Lung (tissue), 12 donors: ENCODE results near the gene DDX10. TPM values are rescaled to one million over a fixed set of nuclear protein-coding genes. Genes with fewer than 3 reads are reported as not detected.

ENCODE experiments used
- ATAC-seq: fragments of 200-7000 bp; cut with Tn5 transposase; one replicate; pipeline ENCODE4 v1.9.1; 2020; ENCODE audit warnings: moderate number of reproducible peaks; ENCODE audit not compliant: insufficient read depth, low FRiP score
- DNase-seq, 3 donors: peaks; one replicate each; pipeline ENCODE4 v3.0.0-alpha.2; 2013 to 2017
- H3K27ac ChIP-seq, 2 donors: one replicate each; pipeline ENCODE4 v1.5.1; 2013; ENCODE audit warnings: mild to moderate bottlenecking in 2 of 2, moderate library complexity in 2 of 2, control low read depth in 1 of 2, inconsistent platforms in 1 of 2, low read depth in 1 of 2, low read length in 1 of 2
- H3K27me3 ChIP-seq, 3 donors: one replicate each; pipeline ENCODE4 v1.5.1; 2013; ENCODE audit warnings: low read length in 2 of 3; ENCODE audit not compliant: control insufficient read depth in 3 of 3, insufficient read depth in 3 of 3
- H3K36me3 ChIP-seq, 4 donors: one replicate each; pipeline ENCODE4 v1.5.1; 2013; ENCODE audit warnings: low read length in 4 of 4, mild to moderate bottlenecking in 1 of 4, moderate library complexity in 1 of 4; ENCODE audit not compliant: control insufficient read depth in 4 of 4, insufficient read depth in 4 of 4
- H3K4me1 ChIP-seq, 5 donors: one replicate each; pipeline ENCODE4 v1.5.1; 2013; ENCODE audit warnings: low read length in 5 of 5, mild to moderate bottlenecking in 2 of 5, moderate library complexity in 1 of 5; ENCODE audit not compliant: control insufficient read depth in 5 of 5, insufficient read depth in 5 of 5
- H3K4me3 ChIP-seq: one replicate; pipeline ENCODE4 v1.5.1; 2013; ENCODE audit warnings: mild to moderate bottlenecking, control low read depth, moderate library complexity
- H3K9ac ChIP-seq, 2 donors: one replicate each; pipeline ENCODE4 v1.5.1; 2013; ENCODE audit warnings: low read length in 2 of 2, control low read depth in 1 of 2; ENCODE audit not compliant: insufficient read depth in 1 of 2
- H3K9me3 ChIP-seq, 4 donors: one replicate each; pipeline ENCODE4 v1.5.1; 2013; ENCODE audit warnings: low read length in 3 of 4, mild to moderate bottlenecking in 1 of 4, moderate library complexity in 1 of 4; ENCODE audit not compliant: control insufficient read depth in 4 of 4, insufficient read depth in 3 of 4
- CTCF ChIP-seq: IDR thresholded peaks from 2 replicates; pipeline ENCODE4 v1.5.1; 2012; ENCODE audit warnings: mild to moderate bottlenecking; ENCODE audit errors: control extremely low read depth, extremely low read depth
- WGBS, 2 donors: extraction: QIAGEN DNeasy Blood & Tissue Kit; methylation state at CpG; one replicate each; pipeline ENCODE4 v1.1.7; 2013; 5-methylcytosine and 5-hydroxymethylcytosine counted together
- polyA plus RNA-seq, 2 donors: library from polyadenylated mRNA; stranded (reverse); fragments of 200-250 nt; gene quantifications; one replicate each; pipeline ENCODE4 v1.2.1, GENCODE V29; 2013
- total RNA-seq, 2 donors: library from RNA; depleted of rRNA in 1 of 2; stranded (reverse); fragments of >200 nt in 1 of 2; gene quantifications; one replicate each; pipeline ENCODE4 v1.2.1, GENCODE V29; 2014 to 2021
- donor health status: control.
- donor health status: control.
- donor health status: Bipolar disorder and iron deficiency.
- donor health status: healthy.
- donor health status: DM: yes; HTN: yes; CAD: no.

DDX10 gene
- total and polyA plus RNA-seq, 4 donors, result 13.9 to 30.5 (median 18.8) TPM

- Histone ChIP-seq H3K9ac (no peak overlapping the region), H3K9me3 (peaks cover 0 to 3% (median under 1%) of the 10 kb centered on the region in 4 donors), H3K27me3 (no peaks in the 10 kb centered on the region), H3K36me3 (peaks cover 4 to 16% (median 9%) of the 10 kb centered on the region in 4 donors), H3K4me1 (no peaks in the 10 kb centered on the region), H3K27ac (no peak overlapping the region), H3K4me3 (no peak overlapping the region)
- ATAC-seq, result no peak
- TF ChIP-seq CTCF, result no peak
- 91% methylated on average over 2 of the region's 2 CpGs for WGBS, 2 donors
- no peak for DNase-seq
These were observed 50.4 kb downstream of the DDX10 start for GRCh38 chr11:108715239-108715638.

- ATAC-seq, result no peak
- no peak for DNase-seq
- peaks cover 5 to 21% (median 7%) of the 10 kb centered on the region in 4 donors for H3K36me3 ChIP-seq
- H3K27ac ChIP-seq, result no peak overlapping the region
- H3K4me3 ChIP-seq, result no peak overlapping the region
- H3K9ac ChIP-seq, result no peak overlapping the region
- no peaks in the 10 kb centered on the region for H3K4me1 ChIP-seq
- no peak for TF ChIP-seq CTCF
- no peaks in the 10 kb centered on the region for H3K27me3 ChIP-seq
- no peaks in the 10 kb centered on the region for H3K9me3 ChIP-seq
- 84 to 88% methylated on average over 2 of the region's 2 CpGs for WGBS, 2 donors
These were observed 53.6 kb downstream of the DDX10 start for GRCh38 chr11:108718466-108718865.

GRCh38 chr11:108724974-108725689 is 60.3 kb downstream of the DDX10 start:
- Histone ChIP-seq H3K9ac (no peak overlapping the region), H3K36me3 (peaks cover 0 to 10% (median 7%) of the 10 kb centered on the region in 4 donors), H3K4me3 (no peak overlapping the region), H3K9me3 (no peaks in the 10 kb centered on the region), H3K4me1 (peaks cover 0 to 7% (median 0%) of the 10 kb centered on the region in 5 donors), H3K27me3 (no peaks in the 10 kb centered on the region), H3K27ac (no peak overlapping the region)
- no peak for DNase-seq
- ATAC-seq, result no peak
- no peak for TF ChIP-seq CTCF
- WGBS, 2 donors, result 77 to 78% methylated on average over 5 of the region's 5 CpGs
